ENCODE measurements around the gene CENPF. TPM values are rescaled to one million over a fixed set of nuclear protein-coding genes. Genes with fewer than 3 reads are reported as not detected.

The CENPF gene
- total and polyA plus RNA-seq, 2 experiments from 2014 or later = 25.9 to 29.1 TPM

- Histone ChIP-seq H3K79me2 (ENCODE audit: insufficient read depth) (no peaks in the 10 kb centered on the region), H4K20me1 (ENCODE audit: insufficient read depth) (no peaks in the 10 kb centered on the region), H3K4me3 (no peak overlapping the region), H3F3A (ENCODE audit: insufficient read depth) (no peaks in the 10 kb centered on the region; the same call in 1 of the 2 replicates), H3K4me2 (ENCODE audit: unreplicated experiment) (no peak overlapping the region), H3K4me1 (ENCODE audit: insufficient read depth) (no peaks in the 10 kb centered on the region), H3K36me3 (ENCODE audit: low read depth) (no peaks in the 10 kb centered on the region), H3K9ac (no peak overlapping the region), H3K27ac (no peak overlapping the region), H2AFZ (no peak overlapping the region), H3K9me3 (ENCODE audit: low read depth) (no peaks in the 10 kb centered on the region), H3K27me3 (replicated peaks; ENCODE audit: insufficient read depth) (no peaks in the 10 kb centered on the region), H3K9me2 (ENCODE audit: insufficient read depth) (no peaks in the 10 kb centered on the region)
- in situ Hi-C loops (cut with MboI) = no loop called here
- WGBS, 2 experiments (ENCODE audit: low coverage in 1 of 2, low lambda C conversion rate in 2 of 2, missing lambda C conversion rate in 2 of 2) = 96 to 98% methylated on average over 2 of the region's 2 CpGs
- no peak for DNase-seq
- TF ChIP-seq EZH2phosphoT487 (IDR thresholded peaks at IDR 0.05; ENCODE audit: insufficient read depth, low read depth) (no peak), EZH2 (IDR thresholded peaks at IDR 0.05; ENCODE audit: insufficient read depth, poor library complexity, severe bottlenecking) (no peak)
These were observed 75.0 kb downstream of the CENPF start for GRCh38 chr1:214677945-214678344.

DNA sequence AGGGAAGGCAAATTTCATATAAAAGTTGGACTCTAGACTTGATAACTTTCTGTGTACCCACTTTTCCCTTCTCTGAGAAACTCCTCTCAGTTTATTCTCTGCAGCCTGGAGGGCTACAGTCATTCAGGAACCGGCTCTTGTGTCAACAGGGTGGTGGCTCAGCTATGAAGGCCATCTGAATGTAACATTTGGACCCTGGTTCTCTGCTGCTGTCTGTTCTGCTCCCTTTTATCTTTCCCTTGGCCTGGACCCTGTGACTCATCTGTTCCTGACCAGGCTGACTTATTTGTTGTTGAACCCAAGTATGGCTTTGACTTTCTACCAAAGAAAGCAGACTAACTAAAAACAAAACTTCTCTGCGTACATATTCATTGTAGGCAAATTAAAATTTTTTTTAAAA lies 75.4 kb downstream of the CENPF start:
- Histone ChIP-seq H3K9ac (no peak overlapping the region), H3K27me3 (replicated peaks; ENCODE audit: insufficient read depth) (no peaks in the 10 kb centered on the region), H2AFZ (no peak overlapping the region), H3K27ac (no peak overlapping the region), H3K4me1 (ENCODE audit: insufficient read depth) (no peaks in the 10 kb centered on the region), H3K79me2 (ENCODE audit: insufficient read depth) (no peaks in the 10 kb centered on the region), H3F3A (ENCODE audit: insufficient read depth) (no peaks in the 10 kb centered on the region; the same call in 1 of the 2 replicates), H3K36me3 (ENCODE audit: low read depth) (no peaks in the 10 kb centered on the region), H4K20me1 (ENCODE audit: insufficient read depth) (no peaks in the 10 kb centered on the region), H3K9me2 (ENCODE audit: insufficient read depth) (no peaks in the 10 kb centered on the region), H3K4me3 (no peak overlapping the region), H3K9me3 (ENCODE audit: low read depth) (no peaks in the 10 kb centered on the region), H3K4me2 (ENCODE audit: unreplicated experiment) (no peak overlapping the region)
- DNase-seq = no peak
- WGBS, 2 experiments (ENCODE audit: low coverage in 1 of 2, low lambda C conversion rate in 2 of 2, missing lambda C conversion rate in 2 of 2) = 92 to 98% methylated on average over 2 of the region's 2 CpGs
- TF ChIP-seq EZH2 (IDR thresholded peaks at IDR 0.05; ENCODE audit: insufficient read depth, poor library complexity, severe bottlenecking) (no peak), EZH2phosphoT487 (IDR thresholded peaks at IDR 0.05; ENCODE audit: insufficient read depth, low read depth) (no peak)
- in situ Hi-C loops (cut with MboI) = no loop called here

- no peak overlapping the region for H3K4me2 ChIP-seq (ENCODE audit: unreplicated experiment)
- no peaks in the 10 kb centered on the region for H3K9me3 ChIP-seq (ENCODE audit: low read depth)
- H3K27me3 ChIP-seq (replicated peaks; ENCODE audit: insufficient read depth) = no peaks in the 10 kb centered on the region
- 96% methylated on average over 3 of the region's 3 CpGs for WGBS, 2 experiments (ENCODE audit: low coverage in 1 of 2, low lambda C conversion rate in 2 of 2, missing lambda C conversion rate in 2 of 2)
- DNase-seq = no peak
- no peak overlapping the region for H2AFZ ChIP-seq
- H3K4me1 ChIP-seq (ENCODE audit: insufficient read depth) = no peaks in the 10 kb centered on the region; the same call in 1 of the 2 replicates
- H3K79me2 ChIP-seq (ENCODE audit: insufficient read depth) = no peaks in the 10 kb centered on the region
- TF ChIP-seq EZH2phosphoT487 (IDR thresholded peaks at IDR 0.05; ENCODE audit: insufficient read depth, low read depth) (no peak), EZH2 (IDR thresholded peaks at IDR 0.05; ENCODE audit: insufficient read depth, poor library complexity, severe bottlenecking) (no peak)
- H3K27ac ChIP-seq = no peak overlapping the region
- no peaks in the 10 kb centered on the region for H3K9me2 ChIP-seq (ENCODE audit: insufficient read depth)
- no peaks in the 10 kb centered on the region for H4K20me1 ChIP-seq (ENCODE audit: insufficient read depth)
- H3F3A ChIP-seq (ENCODE audit: insufficient read depth) = no peaks in the 10 kb centered on the region
- no peaks in the 10 kb centered on the region for H3K36me3 ChIP-seq (ENCODE audit: low read depth)
- H3K4me3 ChIP-seq = no peak overlapping the region
- H3K9ac ChIP-seq = no peak overlapping the region
- in situ Hi-C loops (cut with MboI) = no loop called here
These were observed 80.6 kb downstream of the CENPF start for GRCh38 chr1:214683621-214684020.

- H3K27me3 ChIP-seq (replicated peaks; ENCODE audit: insufficient read depth) = no peaks in the 10 kb centered on the region
- in situ Hi-C loops (cut with MboI) = no loop called here
- H3K4me2 ChIP-seq (ENCODE audit: unreplicated experiment) = no peak overlapping the region
- DNase-seq = no peak
- no peak overlapping the region for H3K27ac ChIP-seq
- H3K4me3 ChIP-seq = no peak overlapping the region
- no peaks in the 10 kb centered on the region for H3K9me2 ChIP-seq (ENCODE audit: insufficient read depth)
- no peaks in the 10 kb centered on the region for H4K20me1 ChIP-seq (ENCODE audit: insufficient read depth)
- H3F3A ChIP-seq (ENCODE audit: insufficient read depth) = no peaks in the 10 kb centered on the region
- 26 to 28% methylated on average over 3 of the region's 3 CpGs for WGBS, 2 experiments (ENCODE audit: low coverage in 1 of 2, low lambda C conversion rate in 2 of 2, missing lambda C conversion rate in 2 of 2)
- no peak for TF ChIP-seq EZH2phosphoT487 (IDR thresholded peaks at IDR 0.05; ENCODE audit: insufficient read depth, low read depth)
- no peak for TF ChIP-seq EZH2 (IDR thresholded peaks at IDR 0.05; ENCODE audit: insufficient read depth, poor library complexity, severe bottlenecking)
- H2AFZ ChIP-seq = no peak overlapping the region
- no peaks in the 10 kb centered on the region for H3K36me3 ChIP-seq (ENCODE audit: low read depth)
- H3K9me3 ChIP-seq (ENCODE audit: low read depth) = no peaks in the 10 kb centered on the region
- no peaks in the 10 kb centered on the region for H3K79me2 ChIP-seq (ENCODE audit: insufficient read depth)
- no peaks in the 10 kb centered on the region; the same call in 1 of the 2 replicates for H3K4me1 ChIP-seq (ENCODE audit: insufficient read depth)
- no peak overlapping the region for H3K9ac ChIP-seq
These were observed 82.9 kb downstream of the CENPF start for GRCh38 chr1:214685906-214686305.

DNA sequence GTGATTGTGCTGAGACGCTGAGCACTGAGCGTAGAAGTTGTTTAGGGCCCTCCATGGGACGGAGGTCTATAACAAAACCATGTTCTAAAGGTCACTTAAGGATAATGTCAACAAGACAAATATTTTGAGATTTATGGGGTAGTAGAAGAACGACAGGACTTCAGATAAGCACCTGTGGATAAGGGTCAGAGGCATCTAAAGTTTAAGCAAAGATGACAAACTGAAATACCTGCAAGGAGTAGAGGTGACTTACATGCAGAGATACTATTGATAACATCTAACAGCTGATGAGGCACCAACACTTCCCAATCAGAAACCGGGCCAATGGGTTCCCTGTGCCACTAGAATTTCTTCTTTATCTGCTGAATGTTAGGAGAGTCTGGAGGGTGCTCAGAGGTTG lies 83.5 kb downstream of the CENPF start:
- H2AFZ ChIP-seq = no peak overlapping the region
- no peak overlapping the region for H3K4me3 ChIP-seq
- H3F3A ChIP-seq (ENCODE audit: insufficient read depth) = no peaks in the 10 kb centered on the region
- no peaks in the 10 kb centered on the region for H3K36me3 ChIP-seq (ENCODE audit: low read depth)
- WGBS, 2 experiments (ENCODE audit: low coverage in 1 of 2, low lambda C conversion rate in 2 of 2, missing lambda C conversion rate in 2 of 2) = 84 to 87% methylated on average over 5 of the region's 5 CpGs
- no peaks in the 10 kb centered on the region for H3K27me3 ChIP-seq (replicated peaks; ENCODE audit: insufficient read depth)
- in situ Hi-C loops (cut with MboI) = no loop called here
- no peaks in the 10 kb centered on the region for H3K79me2 ChIP-seq (ENCODE audit: insufficient read depth)
- H3K9me3 ChIP-seq (ENCODE audit: low read depth) = no peaks in the 10 kb centered on the region
- peaks cover 4% of the 10 kb centered on the region for H3K4me1 ChIP-seq (ENCODE audit: insufficient read depth)
- H3K9me2 ChIP-seq (ENCODE audit: insufficient read depth) = no peaks in the 10 kb centered on the region
- no peak overlapping the region for H3K9ac ChIP-seq
- DNase-seq = no peak
- H3K4me2 ChIP-seq (ENCODE audit: unreplicated experiment) = no peak overlapping the region
- H3K27ac ChIP-seq = no peak overlapping the region
- no peaks in the 10 kb centered on the region for H4K20me1 ChIP-seq (ENCODE audit: insufficient read depth)
- no peak for TF ChIP-seq EZH2phosphoT487 (IDR thresholded peaks at IDR 0.05; ENCODE audit: insufficient read depth, low read depth)
- no peak for TF ChIP-seq EZH2 (IDR thresholded peaks at IDR 0.05; ENCODE audit: insufficient read depth, poor library complexity, severe bottlenecking)

All from GM23248 (cell line).